Breast epithelium (tissue), 3 donors: ENCODE data around the gene STIP1.

Experiments
- CTCF ChIP-seq, 3 donors: fragments of 450-650 bp; IDR thresholded peaks; one replicate each; pipeline ENCODE4 v1.5.1; 2016 to 2017; ENCODE audit warnings: antibody characterized with exemption in 3 of 3, mild to moderate bottlenecking in 3 of 3, moderate library complexity in 3 of 3
- POLR2A ChIP-seq: fragments of 450-650 bp; IDR thresholded peaks from one replicate; pipeline ENCODE4 v1.6.1; 2016; ENCODE audit warnings: antibody characterized with exemption, mild to moderate bottlenecking, moderate library complexity
- POLR2AphosphoS5 ChIP-seq, 3 donors: sonication (generic); formaldehyde crosslinking; IDR thresholded peaks; one replicate each; pipeline ENCODE4 v1.6.1; 2017; ENCODE audit warnings: antibody characterized with exemption in 3 of 3

- TF ChIP-seq CTCF (IDR thresholded peaks at IDR 0.05): peak in 1 of 3 donors; percentile 7
- TF ChIP-seq POLR2A: no peak
- no peak for TF ChIP-seq POLR2AphosphoS5 (IDR thresholded peaks at IDR 0.05)
These were observed 36.9 kb upstream of the STIP1 start for GRCh38 chr11:64148917-64149617.
